Muscle layer of colon (tissue), 2 donors: ENCODE results near the gene USP48.

Experiments
- H3K27ac ChIP-seq: one replicate; pipeline ENCODE4 v1.7.0; 2013; ENCODE audit warnings: low read depth, mild to moderate bottlenecking, low read length, moderate library complexity
- H3K27me3 ChIP-seq, 2 donors: one replicate each; pipeline ENCODE4 v1.7.0; 2013; ENCODE audit warnings: low read length in 2 of 2, mild to moderate bottlenecking in 2 of 2; ENCODE audit not compliant: insufficient read depth in 2 of 2, control insufficient read depth in 1 of 2
- H3K36me3 ChIP-seq: one replicate; pipeline ENCODE4 v1.7.0; 2013; ENCODE audit warnings: mild to moderate bottlenecking, low read length; ENCODE audit not compliant: insufficient read depth
- H3K4me1 ChIP-seq: one replicate; pipeline ENCODE4 v1.7.0; 2013; ENCODE audit warnings: mild to moderate bottlenecking, low read length; ENCODE audit not compliant: insufficient read depth
- H3K4me3 ChIP-seq, 2 donors: one replicate each; pipeline ENCODE4 v1.7.0; 2013; ENCODE audit warnings: low read length in 2 of 2, low read depth in 1 of 2, mild to moderate bottlenecking in 1 of 2, moderate library complexity in 1 of 2
- H3K9ac ChIP-seq: one replicate; pipeline ENCODE4 v1.7.0; 2013; ENCODE audit warnings: low read length
- H3K9me3 ChIP-seq: one replicate; pipeline ENCODE4 v1.7.0; 2013; ENCODE audit warnings: mild to moderate bottlenecking, low read length
- donor health status: abdominal sarcoma.
- donor health status: Adenocarcinoma of cecum.

The USP48 gene

DNA sequence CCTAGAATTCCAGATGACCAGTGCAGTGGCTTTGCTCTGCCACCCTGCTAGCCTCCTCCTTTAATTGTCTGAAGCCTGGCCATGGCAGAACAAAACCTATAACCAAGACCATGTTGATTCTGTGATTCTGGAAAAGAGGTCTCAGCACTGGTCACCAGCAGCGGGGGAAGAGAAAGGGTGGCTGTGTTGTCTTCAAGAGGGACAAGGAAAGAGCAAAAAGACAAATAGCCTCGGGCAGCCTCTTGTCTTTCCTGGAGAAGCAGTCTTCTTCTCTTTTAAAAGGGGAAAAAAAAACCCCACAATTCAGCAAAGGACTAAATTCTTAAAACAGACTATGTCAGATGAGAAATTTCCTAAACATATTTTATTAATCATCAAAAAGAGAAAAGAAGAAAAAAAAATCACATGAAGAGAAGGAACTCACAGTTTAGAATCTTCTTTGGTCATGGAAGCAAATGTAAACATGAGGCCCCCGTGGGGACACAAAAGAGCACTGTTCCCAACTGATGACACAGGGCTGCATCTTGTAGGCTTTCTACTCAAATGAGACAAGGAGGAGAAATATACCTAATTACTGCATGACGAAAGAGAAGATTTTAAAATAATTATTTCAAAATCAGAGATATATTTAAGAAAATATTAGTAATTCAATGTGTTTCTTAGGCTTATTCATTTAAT, 77.5 kb downstream of the USP48 start:
- Histone ChIP-seq H3K27me3 (no peaks in the 10 kb centered on the region), H3K27ac (no peak overlapping the region), H3K4me3 (no peak overlapping the region), H3K36me3 (peaks cover 49% of the 10 kb centered on the region), H3K9ac (no peak overlapping the region), H3K9me3 (no peaks in the 10 kb centered on the region), H3K4me1 (no peaks in the 10 kb centered on the region)

DNA sequence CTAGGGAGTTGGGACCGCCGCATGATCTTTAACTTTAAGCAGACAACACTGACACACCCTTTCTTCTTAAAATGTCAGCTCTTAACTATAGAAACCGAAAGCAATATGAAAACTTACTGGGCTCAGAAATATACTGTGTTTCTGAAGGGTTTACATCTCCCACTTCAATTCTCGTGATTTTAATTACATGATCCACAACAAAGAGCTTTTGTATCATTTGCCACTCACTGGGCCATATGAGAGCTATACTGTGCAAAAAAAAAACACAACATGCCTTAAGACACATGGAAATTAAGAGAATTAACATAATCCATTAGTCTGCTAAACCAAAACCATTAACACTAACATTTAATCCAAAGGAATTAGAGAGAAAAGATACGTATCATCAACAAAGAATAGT, 78.8 kb downstream of the USP48 start:
- Histone ChIP-seq H3K4me3 (no peak overlapping the region), H3K9ac (no peak overlapping the region), H3K4me1 (no peaks in the 10 kb centered on the region), H3K27me3 (no peaks in the 10 kb centered on the region), H3K9me3 (no peaks in the 10 kb centered on the region), H3K27ac (no peak overlapping the region), H3K36me3 (peaks cover 55% of the 10 kb centered on the region)

DNA sequence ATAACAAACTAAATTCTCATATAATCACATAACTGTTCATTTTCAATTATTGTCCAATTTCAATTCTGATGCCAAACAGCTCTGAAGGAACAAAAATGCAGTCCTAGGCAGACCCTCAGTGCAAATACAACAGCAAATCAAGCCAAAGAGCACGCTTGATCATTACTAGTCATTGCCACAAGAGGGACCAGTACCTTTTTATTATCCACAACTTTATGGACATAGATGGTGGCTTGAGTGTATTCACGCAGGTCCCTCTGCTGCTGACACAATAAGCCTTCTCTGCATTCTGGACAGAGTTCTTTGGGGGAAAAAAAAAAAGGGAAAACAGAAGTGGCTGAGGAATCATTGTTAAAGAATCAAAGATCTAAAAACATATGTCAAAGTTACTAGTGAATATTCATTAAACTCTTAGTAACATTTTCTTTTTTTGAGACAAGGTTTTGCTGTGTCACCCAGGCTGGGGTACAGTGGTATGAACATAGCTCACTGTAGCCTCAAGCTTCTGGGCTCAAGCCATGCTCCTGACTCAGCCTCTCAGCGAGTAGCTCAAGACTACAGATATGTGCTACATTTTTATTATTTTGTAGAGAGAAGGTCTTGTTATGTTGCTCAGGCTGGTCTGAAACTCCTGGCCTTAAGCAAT, 79.5 kb downstream of the USP48 start:
- H3K9ac ChIP-seq: no peak overlapping the region
- no peaks in the 10 kb centered on the region for H3K9me3 ChIP-seq
- no peak overlapping the region for H3K27ac ChIP-seq
- no peaks in the 10 kb centered on the region for H3K27me3 ChIP-seq
- no peaks in the 10 kb centered on the region for H3K4me1 ChIP-seq
- H3K36me3 ChIP-seq: peaks cover 55% of the 10 kb centered on the region
- no peak overlapping the region for H3K4me3 ChIP-seq

DNA sequence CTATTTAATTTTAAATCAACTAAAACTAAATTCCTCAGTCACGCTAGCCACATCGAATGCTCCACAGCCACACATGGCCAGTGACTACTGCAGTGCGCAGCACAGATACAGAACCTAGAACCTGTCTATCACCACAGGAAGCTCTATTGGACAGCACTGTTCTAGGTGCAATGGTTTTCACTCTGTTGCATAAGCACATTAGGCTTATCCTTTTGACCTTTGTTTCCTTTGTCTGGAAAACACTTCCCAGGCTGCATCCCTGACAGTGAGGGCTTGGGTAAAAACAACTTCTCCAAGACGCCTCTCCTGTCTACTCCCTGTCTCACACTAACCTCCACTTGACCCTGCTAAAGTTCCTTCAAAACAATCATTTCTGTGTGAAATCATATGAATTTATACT, 80.2 kb downstream of the USP48 start:
- Histone ChIP-seq H3K4me3 (no peak overlapping the region), H3K9ac (no peak overlapping the region), H3K27me3 (no peaks in the 10 kb centered on the region), H3K36me3 (peaks cover 50% of the 10 kb centered on the region), H3K27ac (no peak overlapping the region), H3K4me1 (no peaks in the 10 kb centered on the region), H3K9me3 (no peaks in the 10 kb centered on the region)

DNA sequence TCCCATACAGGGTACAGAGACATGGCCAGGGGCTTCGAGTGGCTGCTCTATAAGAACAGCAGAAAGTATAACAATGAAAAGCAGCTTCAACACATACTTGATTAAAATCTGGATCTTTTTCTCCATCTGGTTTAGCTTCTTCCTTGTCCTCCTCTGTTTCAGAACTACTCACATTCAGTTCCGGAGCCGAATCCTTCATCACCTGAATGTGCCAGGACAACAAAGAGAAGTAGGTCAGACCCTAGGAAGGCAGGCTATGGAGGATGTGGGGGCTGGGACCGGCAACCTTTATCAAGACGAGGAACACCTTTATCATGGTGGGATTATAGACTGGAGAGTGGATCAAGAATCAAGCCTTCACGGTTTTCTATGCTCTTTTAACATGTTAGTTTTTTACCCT, 81.5 kb downstream of the USP48 start:
- no peak overlapping the region for H3K27ac ChIP-seq
- H3K9me3 ChIP-seq: no peaks in the 10 kb centered on the region
- H3K36me3 ChIP-seq: peaks cover 47% of the 10 kb centered on the region
- no peak overlapping the region for H3K9ac ChIP-seq
- H3K4me1 ChIP-seq: no peaks in the 10 kb centered on the region
- no peak overlapping the region for H3K4me3 ChIP-seq
- no peaks in the 10 kb centered on the region for H3K27me3 ChIP-seq

DNA sequence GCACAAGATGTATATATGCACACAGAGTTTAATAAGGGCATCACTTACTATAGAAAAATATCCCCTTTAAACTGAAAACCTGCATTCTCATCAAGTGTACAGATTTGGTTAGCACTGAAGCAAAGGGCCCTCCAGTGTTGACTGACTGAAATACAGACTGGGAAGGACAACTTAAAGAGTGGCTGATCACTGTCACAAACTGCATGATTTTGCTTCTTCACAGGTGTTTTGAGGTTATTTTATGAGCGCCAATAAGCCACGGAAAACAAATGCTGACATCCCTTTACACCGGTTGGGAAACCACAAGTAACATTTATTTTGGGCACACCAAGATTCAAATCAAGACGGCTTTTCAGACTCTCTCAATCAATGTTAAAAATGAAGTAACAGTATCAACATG, 82.9 kb downstream of the USP48 start:
- no peak overlapping the region for H3K27ac ChIP-seq
- no peaks in the 10 kb centered on the region for H3K4me1 ChIP-seq
- no peaks in the 10 kb centered on the region for H3K9me3 ChIP-seq
- H3K9ac ChIP-seq: no peak overlapping the region
- H3K36me3 ChIP-seq: peaks cover 43% of the 10 kb centered on the region
- H3K27me3 ChIP-seq: no peaks in the 10 kb centered on the region
- H3K4me3 ChIP-seq: no peak overlapping the region

DNA sequence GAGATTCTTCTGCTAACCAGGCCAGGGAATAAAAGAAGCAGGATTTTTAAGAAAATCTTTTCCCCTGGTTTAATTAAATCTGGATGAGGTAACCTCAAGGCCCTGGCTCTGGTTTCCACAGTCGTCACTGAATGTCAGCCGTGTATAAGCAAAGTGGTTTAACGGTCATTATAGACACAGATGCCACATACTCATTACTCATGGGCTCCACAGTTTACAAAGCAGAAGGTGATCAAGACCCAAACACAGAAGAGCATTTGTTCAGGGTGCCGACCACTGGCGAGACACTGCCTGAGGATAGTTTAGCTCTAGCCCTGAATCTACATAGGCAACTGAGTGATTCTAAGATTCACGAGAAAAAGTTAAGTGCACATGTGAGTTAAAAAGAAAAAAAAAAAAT, 86.0 kb downstream of the USP48 start:
- H3K27me3 ChIP-seq: no peaks in the 10 kb centered on the region
- H3K9me3 ChIP-seq: no peaks in the 10 kb centered on the region
- no peak overlapping the region for H3K9ac ChIP-seq
- H3K4me1 ChIP-seq: no peaks in the 10 kb centered on the region
- H3K27ac ChIP-seq: no peak overlapping the region
- no peak overlapping the region for H3K4me3 ChIP-seq
- peaks cover 36% of the 10 kb centered on the region for H3K36me3 ChIP-seq

DNA sequence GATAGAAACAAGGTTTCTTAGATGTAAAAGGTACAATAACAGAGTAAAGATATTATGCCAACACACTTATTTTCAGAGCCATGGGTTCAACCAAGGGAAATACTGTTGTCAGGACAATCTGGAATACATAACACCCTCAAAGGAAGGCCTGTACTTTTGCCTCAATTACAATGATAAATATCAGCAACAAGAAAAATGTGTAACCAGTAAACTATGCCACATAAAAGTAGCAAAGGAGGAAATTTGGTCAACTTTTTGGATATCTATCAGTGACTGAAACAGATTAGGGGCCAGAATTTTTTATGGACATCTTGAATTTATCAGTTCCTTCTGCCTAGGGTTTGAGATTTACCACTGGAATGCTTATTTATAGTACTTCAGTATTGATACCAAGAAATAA, 89.2 kb downstream of the USP48 start:
- peaks cover 36% of the 10 kb centered on the region for H3K36me3 ChIP-seq
- H3K4me1 ChIP-seq: no peaks in the 10 kb centered on the region
- no peak overlapping the region for H3K4me3 ChIP-seq
- H3K27ac ChIP-seq: no peak overlapping the region
- H3K9me3 ChIP-seq: no peaks in the 10 kb centered on the region
- no peaks in the 10 kb centered on the region for H3K27me3 ChIP-seq
- H3K9ac ChIP-seq: no peak overlapping the region

DNA sequence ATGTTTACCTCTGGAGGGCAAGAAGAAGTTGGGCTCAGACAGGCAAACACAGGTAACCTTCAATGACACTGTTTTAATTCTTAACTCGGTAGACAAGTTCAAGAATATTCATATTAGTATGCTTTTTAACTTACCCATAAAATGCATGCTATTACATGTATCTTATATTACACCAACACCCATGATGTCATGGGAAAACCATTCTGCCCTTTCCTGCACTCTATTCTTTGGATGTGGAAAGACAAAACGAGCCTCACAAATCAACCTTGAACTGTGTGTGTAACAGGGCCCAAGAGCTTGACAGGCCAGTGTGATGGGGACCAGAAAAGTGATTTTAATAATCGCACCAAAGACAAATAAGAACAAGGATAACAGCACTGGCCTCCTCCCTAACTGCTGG, 91.2 kb downstream of the USP48 start:
- no peak overlapping the region for H3K4me3 ChIP-seq
- H3K27ac ChIP-seq: no peak overlapping the region
- no peak overlapping the region for H3K9ac ChIP-seq
- no peaks in the 10 kb centered on the region for H3K4me1 ChIP-seq
- no peaks in the 10 kb centered on the region for H3K27me3 ChIP-seq
- no peaks in the 10 kb centered on the region for H3K9me3 ChIP-seq
- H3K36me3 ChIP-seq: peaks cover 52% of the 10 kb centered on the region

DNA sequence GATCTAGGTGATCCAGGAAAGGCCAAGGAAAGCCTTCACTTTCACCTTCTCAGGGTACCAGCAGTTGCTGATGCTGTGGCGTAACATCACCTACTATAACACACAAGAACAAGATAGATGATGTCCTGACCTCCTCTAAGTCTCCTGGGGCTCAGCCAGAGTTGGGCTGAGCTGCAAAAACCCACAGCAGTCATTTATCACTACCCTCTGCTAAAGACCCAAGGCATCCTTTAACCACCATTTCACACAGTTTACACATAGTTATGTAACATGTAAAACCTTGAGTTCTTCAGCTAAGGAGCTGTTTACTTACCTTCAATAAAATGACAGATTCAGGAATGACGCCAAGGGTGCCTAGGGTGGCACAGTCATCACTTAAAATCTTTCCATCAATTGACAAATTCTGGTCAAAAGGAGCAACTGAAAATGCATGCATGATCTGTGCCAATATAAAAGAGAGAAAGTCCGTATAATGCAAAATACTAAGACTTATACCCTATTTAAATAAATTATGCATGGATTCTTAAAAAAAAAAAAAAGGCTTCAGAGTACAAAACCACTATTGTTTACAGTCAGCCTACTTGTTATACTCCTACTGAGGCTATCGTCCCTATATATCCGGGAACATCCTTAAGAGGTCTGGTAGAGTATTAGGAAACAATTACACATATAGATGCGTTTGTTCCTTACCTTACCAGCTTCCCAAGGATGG, 93.1 kb downstream of the USP48 start:
- Histone ChIP-seq H3K4me1 (no peaks in the 10 kb centered on the region), H3K36me3 (peaks cover 62% of the 10 kb centered on the region), H3K27me3 (no peaks in the 10 kb centered on the region), H3K27ac (no peak overlapping the region), H3K9ac (no peak overlapping the region), H3K9me3 (no peaks in the 10 kb centered on the region), H3K4me3 (no peak overlapping the region)

DNA sequence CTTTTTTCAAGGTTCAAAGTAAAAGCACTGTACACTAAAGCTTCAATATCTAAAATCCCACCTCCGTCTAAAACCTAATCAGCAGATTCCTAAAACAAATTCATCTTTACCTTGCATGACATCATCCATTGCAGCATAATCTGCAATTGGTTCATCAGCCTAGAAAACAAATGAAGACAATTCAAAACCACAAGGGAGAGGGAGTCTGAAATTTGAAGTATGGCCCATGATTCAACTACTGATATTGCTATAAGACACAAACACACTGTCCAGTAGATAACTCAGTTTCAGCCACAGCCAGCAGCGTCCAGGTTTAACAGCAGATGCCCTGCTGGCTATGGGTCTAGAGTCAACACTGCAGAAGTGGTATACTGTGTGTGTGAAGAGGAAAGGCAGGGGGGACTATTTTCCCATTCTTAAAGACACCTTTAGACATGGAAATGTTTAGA, 95.8 kb downstream of the USP48 start:
- no peak overlapping the region for H3K27ac ChIP-seq
- no peak overlapping the region for H3K4me3 ChIP-seq
- H3K4me1 ChIP-seq: no peaks in the 10 kb centered on the region
- H3K36me3 ChIP-seq: peaks cover 61% of the 10 kb centered on the region
- no peak overlapping the region for H3K9ac ChIP-seq
- no peaks in the 10 kb centered on the region for H3K9me3 ChIP-seq
- no peaks in the 10 kb centered on the region for H3K27me3 ChIP-seq
